T1000 (cell line): ENCODE results near the gene NOXRED1.
"Not testable (repeated sequence)": the region's sequence is repeated elsewhere in the genome, so short reads cannot be mapped to it uniquely, and the experiment has no call there.

Experiments used
- DNase-seq: peaks from one replicate; lab custom pipeline; 2025; ENCODE audit warnings: mixed read lengths; lab: John Stamatoyannopoulos, UW

The NOXRED1 gene

GRCh38 chr14:77423423-77423822 lies at the start of gene NOXRED1:
TSS of gene NOXRED1 (minus strand) at chr14:77423523. CDS start at chr14:77422889, 634 bp downstream.
- DNase-seq = no peak

GRCh38 chr14:77470224-77470870 lies 47.0 kb upstream of the NOXRED1 start:
- no peak for DNase-seq

- no peak for DNase-seq
These were observed 46.2 kb upstream of the NOXRED1 start for GRCh38 chr14:77469539-77469938.

GRCh38 chr14:77469067-77469505 lies 45.8 kb upstream of the NOXRED1 start:
- no peak for DNase-seq

GRCh38 chr14:77467801-77468200 lies 44.5 kb upstream of the NOXRED1 start:
- no peak for DNase-seq

- peak; percentile 16 for DNase-seq
These were observed 35.9 kb upstream of the NOXRED1 start for GRCh38 chr14:77459072-77459723.

- DNase-seq = no peak
These were observed 35.1 kb upstream of the NOXRED1 start for GRCh38 chr14:77458249-77458950.

- peak; percentile 94 for DNase-seq
These were observed 34.4 kb upstream of the NOXRED1 start, which contains the start of the genes AHSA1 and VIPAS39 for GRCh38 chr14:77457522-77458248. TSS of gene AHSA1 (plus strand) at chr14:77458093. CDS start at chr14:77458190, 97 bp downstream. TSS of gene VIPAS39 (minus strand) at chr14:77457601. CDS start at chr14:77454102, 3,499 bp downstream.

- no peak for DNase-seq
These were observed 33.8 kb upstream of the NOXRED1 start for GRCh38 chr14:77457115-77457521.

- no peak for DNase-seq
These were observed 32.8 kb upstream of the NOXRED1 start for GRCh38 chr14:77455966-77456640.

- no peak for DNase-seq
These were observed 18.9 kb upstream of the NOXRED1 start for GRCh38 chr14:77442196-77442595.

GRCh38 chr14:77439861-77440260 lies 16.5 kb upstream of the NOXRED1 start:
- DNase-seq = no peak

GRCh38 chr14:77438596-77438995 lies 15.3 kb upstream of the NOXRED1 start:
- no peak for DNase-seq

- no peak for DNase-seq
These were observed 12.7 kb upstream of the NOXRED1 start for GRCh38 chr14:77436042-77436441.

- no peak for DNase-seq
These were observed 3.1 kb upstream of the NOXRED1 start for GRCh38 chr14:77426396-77426795.

GRCh38 chr14:77424862-77425261 lies 1.5 kb upstream of the NOXRED1 start:
- no peak for DNase-seq

GRCh38 chr14:77421201-77421600 lies 2.1 kb downstream of the NOXRED1 start:
- DNase-seq = no peak

- no peak for DNase-seq
These were observed 6.5 kb downstream of the NOXRED1 start for GRCh38 chr14:77416836-77417235.

- DNase-seq = not testable (repeated sequence)
These were observed 7.2 kb downstream of the NOXRED1 start for GRCh38 chr14:77416098-77416497.

GRCh38 chr14:77415403-77416030 lies 7.8 kb downstream of the NOXRED1 start:
- DNase-seq = not testable (repeated sequence)

- DNase-seq = no peak
These were observed 14.2 kb downstream of the NOXRED1 start for GRCh38 chr14:77409131-77409533.
